ENCODE measurements around the gene IKZF3.
A peak's percentile ranks its signal among the peaks of the same experiment; 100 is the strongest.

Gene IKZF3

GRCh38 chr17:39814497-39814896, 49.6 kb downstream of the IKZF3 start:
- no peak for DNase-seq

- DNase-seq, result peak; percentile 80
Measured at GRCh38 chr17:39813631-39814030, 50.5 kb downstream of the IKZF3 start.

GRCh38 chr17:39812466-39812865, 51.6 kb downstream of the IKZF3 start:
- DNase-seq, result no peak

- no peak for DNase-seq
Measured at GRCh38 chr17:39810939-39811728, 53.0 kb downstream of the IKZF3 start.

GRCh38 chr17:39809221-39809620, 54.9 kb downstream of the IKZF3 start:
- DNase-seq, result no peak

GRCh38 chr17:39808409-39808997, 55.6 kb downstream of the IKZF3 start:
- no peak for DNase-seq

GRCh38 chr17:39804839-39805238, 59.3 kb downstream of the IKZF3 start:
- no peak for DNase-seq

GRCh38 chr17:39801055-39801454, 63.1 kb downstream of the IKZF3 start:
- no peak for DNase-seq

GRCh38 chr17:39800540-39800939, 63.6 kb downstream of the IKZF3 start:
- DNase-seq, result peak; percentile 77

- DNase-seq, result no peak
Measured at GRCh38 chr17:39799395-39799794, 64.7 kb downstream of the IKZF3 start.

GRCh38 chr17:39794249-39794970, 69.7 kb downstream of the IKZF3 start:
- peak; percentile 70 for DNase-seq

- DNase-seq, result no peak
Measured at GRCh38 chr17:39793301-39793872, 70.7 kb downstream of the IKZF3 start.

GRCh38 chr17:39792526-39793221, 71.4 kb downstream of the IKZF3 start:
- peak; percentile 35 for DNase-seq

- peak; percentile 61 for DNase-seq
Measured at GRCh38 chr17:39791111-39791992, 72.8 kb downstream of the IKZF3 start.

GRCh38 chr17:39787743-39788484, 76.2 kb downstream of the IKZF3 start:
- no peak for DNase-seq

GRCh38 chr17:39787041-39787440, 77.1 kb downstream of the IKZF3 start:
- no peak for DNase-seq

- DNase-seq, result no peak
Measured at GRCh38 chr17:39782980-39783379, 81.1 kb downstream of the IKZF3 start.

GRCh38 chr17:39782481-39782880, 81.6 kb downstream of the IKZF3 start:
- DNase-seq, result no peak

- DNase-seq, result no peak
Measured at GRCh38 chr17:39781861-39782213, 82.3 kb downstream of the IKZF3 start.

GRCh38 chr17:39781031-39781860, 82.9 kb downstream of the IKZF3 start:
- no peak for DNase-seq

Measured in CD4-positive, alpha-beta T cell treated with Interleukin-6 for 4 hours (primary cell).